Activated CD4-positive, CD25-positive, alpha-beta regulatory T cell (primary cell): ENCODE results near the gene ZNF764.

Source experiments
- DNase-seq, 4 experiments: peaks; one replicate each; lab custom pipeline; 2025; lab: John Stamatoyannopoulos, UW

Gene ZNF764

GRCh38 chr16:30570636-30571444 is 12.7 kb upstream of the ZNF764 start:
- no peak for DNase-seq

DNA sequence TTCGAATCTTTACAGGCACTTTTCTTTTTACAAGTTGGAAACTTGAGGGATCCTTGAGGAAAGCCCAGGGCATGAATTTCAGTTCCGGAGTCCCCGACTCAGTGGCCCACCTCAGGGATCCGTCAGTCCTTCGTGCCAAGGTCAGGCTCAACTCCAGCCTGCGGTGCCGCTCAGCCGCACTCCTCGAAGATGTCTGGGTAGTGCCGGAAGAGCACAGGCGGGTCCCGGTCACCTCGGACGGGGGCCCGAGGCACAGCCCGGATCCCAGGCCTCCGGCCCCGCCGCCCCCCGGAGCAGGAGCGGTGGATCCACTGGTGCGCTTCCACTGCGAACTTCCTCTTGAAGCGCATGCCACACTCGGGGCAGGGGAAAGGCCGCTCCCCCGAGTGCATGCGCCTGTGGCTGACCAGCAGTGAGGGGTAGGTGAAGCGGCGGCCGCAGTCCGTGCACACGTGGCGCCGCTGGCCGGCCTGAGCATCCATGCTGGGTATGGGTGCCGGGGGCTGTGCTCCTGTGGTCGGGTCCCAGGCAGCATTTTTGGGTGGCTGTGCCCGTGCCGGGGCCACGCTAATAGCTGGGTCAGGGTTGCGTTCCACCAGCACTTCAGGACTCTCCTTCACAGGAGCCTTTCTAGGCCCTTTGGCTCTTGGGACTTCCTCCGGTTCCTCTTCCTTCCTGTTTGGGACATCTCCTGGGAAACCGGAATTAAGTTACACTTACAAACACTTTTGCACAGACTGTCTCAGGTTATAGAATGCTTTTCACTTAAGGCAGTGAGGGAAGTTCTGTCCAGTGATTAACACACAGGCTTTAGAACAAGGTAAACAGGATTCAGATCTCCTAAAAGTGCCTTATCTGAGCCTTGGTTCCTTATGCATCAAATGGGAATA is 11.8 kb upstream of the ZNF764 start:
- no peak for DNase-seq

DNA sequence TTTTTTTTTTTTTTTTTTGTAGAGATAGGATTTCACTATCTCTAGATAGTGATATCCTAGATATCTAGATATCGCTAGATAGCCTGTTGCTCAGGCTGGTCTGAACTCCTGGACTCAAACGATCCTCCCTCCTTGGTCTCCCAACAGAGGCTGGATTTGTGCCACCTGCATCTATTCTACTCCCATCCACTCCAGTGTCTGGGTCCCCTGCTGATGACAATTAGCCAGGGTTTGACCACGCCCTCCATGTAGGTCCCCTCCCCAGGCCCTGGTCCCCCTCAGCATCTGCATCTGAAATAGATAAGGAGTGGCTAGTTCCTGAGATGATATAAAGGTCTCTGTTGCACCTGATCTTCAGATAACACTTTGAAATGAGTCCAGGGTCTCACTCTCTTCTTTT is 11.1 kb upstream of the ZNF764 start:
- DNase-seq: no peak

GRCh38 chr16:30567991-30568638 is 9.9 kb upstream of the ZNF764 start:
- peak in 1 of 4 experiments; percentile 29 for DNase-seq

DNA sequence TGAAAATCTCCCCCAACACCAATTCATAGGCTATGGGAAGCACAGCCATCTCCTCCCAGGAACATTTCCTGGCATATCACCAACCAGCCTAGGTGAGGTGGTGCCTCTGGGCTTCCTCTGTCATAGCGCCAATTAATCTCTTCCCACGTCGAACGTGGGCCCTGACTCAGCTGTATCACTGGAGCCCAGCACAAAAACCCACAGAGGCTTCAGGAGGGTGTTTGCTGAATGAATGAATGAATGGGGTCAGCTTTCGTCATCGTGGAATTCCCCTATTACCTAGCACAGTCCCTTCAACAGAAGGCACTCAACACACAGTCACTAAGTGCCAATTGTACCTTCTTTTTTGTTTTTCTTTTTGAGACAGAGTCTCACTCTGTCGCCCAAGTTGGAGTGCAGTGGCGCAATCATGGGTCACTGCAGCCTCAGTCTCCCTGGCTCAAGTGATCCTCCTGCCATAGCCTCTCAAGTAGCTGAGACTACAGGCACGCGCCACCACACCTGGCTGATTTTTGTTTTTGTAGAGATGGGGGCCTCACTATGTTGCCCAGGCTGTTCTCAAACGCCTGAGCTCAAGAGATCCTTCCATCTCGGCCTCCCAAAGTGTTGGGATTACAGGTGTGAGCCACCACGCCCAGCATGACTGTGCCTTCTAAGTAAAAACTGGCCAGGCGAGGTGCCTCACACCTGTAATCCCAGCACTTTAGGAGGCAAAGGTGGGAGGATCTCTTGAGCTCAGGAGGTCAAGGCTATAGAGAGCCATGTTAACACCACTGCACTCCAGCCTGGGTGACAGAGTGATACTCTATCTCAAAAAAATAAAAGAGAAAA is 9.2 kb upstream of the ZNF764 start:
- peak in 1 of 4 experiments; percentile 39 for DNase-seq

DNA sequence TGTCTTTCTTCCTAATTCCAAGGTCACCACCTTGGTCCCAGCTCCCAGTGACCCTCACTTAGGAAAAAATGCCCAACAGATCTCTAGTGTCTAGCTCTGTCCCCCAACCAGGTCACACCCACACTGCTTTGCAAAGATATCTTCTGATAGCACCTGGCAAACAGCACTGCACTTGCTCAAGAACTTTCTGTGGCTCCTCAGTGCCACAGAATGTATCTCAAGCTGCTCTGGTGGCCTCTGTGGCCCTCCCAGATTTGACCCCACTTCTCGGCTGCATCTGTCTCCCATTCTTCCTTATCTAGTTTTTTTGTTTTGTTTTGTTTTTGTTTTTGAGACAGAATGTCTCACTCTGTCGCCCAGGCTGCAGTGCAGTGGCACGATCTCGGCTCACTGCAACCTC is 8.4 kb upstream of the ZNF764 start:
- DNase-seq: no peak

GRCh38 chr16:30565984-30566383 is 7.8 kb upstream of the ZNF764 start:
- DNase-seq: no peak

- DNase-seq: no peak
Measured at GRCh38 chr16:30565526-30565925, 7.4 kb upstream of the ZNF764 start.

DNA sequence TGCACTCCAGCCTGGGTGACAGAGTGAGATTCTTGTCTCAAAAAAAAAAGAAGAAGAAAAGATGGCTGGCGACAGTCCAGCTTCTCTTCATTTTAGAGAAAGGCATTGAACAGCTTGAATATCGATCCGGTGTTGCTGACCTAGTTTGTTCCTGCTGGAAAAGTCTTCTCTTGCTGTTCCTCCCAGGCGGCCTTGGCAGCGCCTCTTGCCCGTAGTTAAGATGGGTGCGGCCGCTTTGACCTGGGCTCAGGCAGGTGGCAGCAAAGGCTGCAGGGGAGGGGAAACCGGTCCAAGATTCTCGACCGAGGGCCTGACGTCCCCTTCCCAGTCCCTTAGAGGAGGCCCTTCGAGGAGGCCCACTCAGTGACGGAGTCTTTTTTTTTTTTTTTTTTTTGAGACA is 3.8 kb upstream of the ZNF764 start:
- no peak for DNase-seq

GRCh38 chr16:30561089-30561816 is 3.1 kb upstream of the ZNF764 start:
- DNase-seq: no peak

DNA sequence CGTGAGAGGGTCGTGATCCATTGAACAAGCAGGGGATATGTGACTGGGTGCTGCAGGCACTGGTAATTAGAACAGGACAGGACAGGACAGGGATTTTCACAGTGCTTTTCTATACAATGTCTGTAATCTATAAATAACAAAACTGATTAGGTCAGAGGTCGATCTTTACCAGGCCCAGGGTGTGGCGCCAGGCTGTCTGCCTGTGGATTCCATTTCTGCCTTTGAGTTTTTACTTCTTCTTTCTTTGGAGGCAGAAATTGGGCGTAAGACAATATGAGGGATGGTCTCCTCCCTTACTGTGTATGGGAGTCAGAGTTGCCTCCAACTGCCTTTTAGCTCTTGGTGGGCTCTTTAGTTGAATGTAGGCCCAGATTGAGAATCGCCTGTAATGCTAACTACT is 1.5 kb upstream of the ZNF764 start:
- DNase-seq: no peak

DNA sequence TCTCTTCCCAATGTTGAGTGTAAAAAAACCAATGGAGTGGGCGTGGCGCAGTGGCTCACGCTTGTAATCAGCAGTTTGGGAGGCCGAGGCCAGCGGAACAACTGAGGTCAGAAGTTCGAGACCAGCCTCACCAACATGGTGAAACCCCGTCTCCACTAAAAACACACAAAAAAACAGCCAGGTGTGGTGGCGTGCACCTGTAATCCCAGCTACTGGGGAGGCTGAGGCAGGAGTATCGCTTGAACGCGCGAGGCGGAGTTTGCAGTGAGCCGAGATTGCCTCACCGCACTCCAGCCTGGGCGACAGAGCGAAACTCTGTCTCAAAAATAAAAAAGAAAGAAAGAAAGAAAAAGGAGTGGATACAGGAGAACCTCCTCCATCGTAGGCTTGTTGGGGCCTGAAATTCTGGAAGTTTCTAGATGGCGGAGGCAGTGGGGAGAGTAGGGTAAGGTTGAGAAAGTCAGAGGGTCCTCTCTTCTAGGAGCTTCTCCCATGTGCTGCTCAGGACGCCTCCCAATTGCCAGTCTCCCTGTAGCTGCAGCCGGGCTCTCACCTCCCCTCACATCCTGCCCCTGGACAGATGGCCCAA is 709 bp upstream of the ZNF764 start:
- no peak for DNase-seq

- no peak for DNase-seq
Measured at GRCh38 chr16:30557707-30557956, 542 bp downstream of the ZNF764 start.

- no peak for DNase-seq
Measured at GRCh38 chr16:30556125-30556473, 2.1 kb downstream of the ZNF764 start.

DNA sequence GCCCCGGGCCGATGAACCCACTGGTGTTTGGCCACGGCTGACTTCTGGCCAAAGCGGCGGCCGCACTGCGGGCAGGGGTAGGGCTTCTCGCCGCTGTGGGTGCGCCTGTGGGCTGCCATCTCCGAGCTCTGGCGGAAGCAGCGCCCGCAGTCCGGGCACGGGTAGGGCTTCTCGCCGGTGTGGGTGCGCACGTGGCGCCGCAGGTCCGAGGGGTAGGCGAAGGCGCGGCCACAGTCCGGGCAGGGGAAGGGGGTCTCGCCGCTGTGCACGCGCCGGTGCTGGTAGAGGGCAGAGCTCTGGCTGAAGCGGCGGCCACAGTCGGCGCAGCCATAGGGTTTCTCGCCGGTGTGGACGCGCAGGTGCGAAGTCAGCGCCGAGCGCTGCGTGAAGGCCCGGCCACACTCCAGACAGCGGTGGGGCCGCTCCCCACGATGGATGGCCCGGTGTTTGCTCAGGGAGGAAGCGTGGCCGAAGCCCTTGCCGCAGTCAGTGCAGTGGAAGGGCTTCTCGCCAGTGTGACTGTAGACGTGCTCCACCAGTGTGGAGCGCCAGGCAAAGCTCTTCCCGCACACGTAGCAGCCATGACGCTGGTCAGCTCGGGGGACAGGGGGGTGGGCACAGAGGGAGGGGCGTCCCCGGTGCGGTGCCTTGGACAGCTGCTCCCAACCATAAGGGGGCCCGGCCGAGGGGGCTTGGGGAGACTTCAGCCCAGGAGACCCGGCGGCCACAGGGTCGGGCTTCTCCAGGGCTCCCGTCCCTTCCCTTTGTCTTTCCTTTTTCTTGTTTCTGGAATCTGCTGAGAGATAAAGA is 2.7 kb downstream of the ZNF764 start:
- no peak for DNase-seq

- no peak for DNase-seq
Measured at GRCh38 chr16:30554557-30555314, 3.4 kb downstream of the ZNF764 start.

GRCh38 chr16:30553393-30553899 is 4.7 kb downstream of the ZNF764 start:
- no peak for DNase-seq

GRCh38 chr16:30552956-30553355 is 5.2 kb downstream of the ZNF764 start:
- DNase-seq: no peak

- peak in 1 of 4 experiments; percentile 7 for DNase-seq
Measured at GRCh38 chr16:30551781-30552180, 6.4 kb downstream of the ZNF764 start.
